Sigmoid colon (tissue), 7 donors: ENCODE results near the gene MACF1. TPM values are rescaled to one million over a fixed set of nuclear protein-coding genes. Genes with fewer than 3 reads are reported as not detected.

Experiments
- DNase-seq: peaks from one replicate; pipeline ENCODE4 v3.0.0-alpha.2; 2019
- H3K27ac ChIP-seq, 4 donors: fragments of 200-600 bp; sonication (generic); one replicate each; pipeline ENCODE4 v1.5.1; 2016 to 2019; ENCODE audit warnings: mild to moderate bottlenecking in 1 of 4
- H3K27me3 ChIP-seq, 3 donors: fragments of 200-600 bp; sonication (generic); one replicate each; pipeline ENCODE4 v1.5.1; 2019; ENCODE audit warnings: mild to moderate bottlenecking in 1 of 3
- H3K36me3 ChIP-seq, 4 donors: fragments of 200-600 bp; sonication (generic); one replicate each; pipeline ENCODE4 v1.5.1; 2016 to 2019
- H3K4me1 ChIP-seq, 4 donors: fragments of 200-600 bp; sonication (generic); one replicate each; pipeline ENCODE4 v1.5.1; 2017 to 2019
- H3K4me3 ChIP-seq, 4 donors: fragments of 200-600 bp; sonication (generic); one replicate each; pipeline ENCODE4 v1.5.1; 2017 to 2019; ENCODE audit warnings: mild to moderate bottlenecking in 2 of 4, moderate library complexity in 1 of 4
- H3K9me3 ChIP-seq, 4 donors: fragments of 200-600 bp in 3 of 4; sonication (generic) in 3 of 4; one replicate each; pipeline versions ENCODE4 v1.5.1 to v1.6.1; 2013 to 2019
- CTCF ChIP-seq, 4 experiments: fragments of 450-650 bp in 3 of 4; fragments of 200-600 bp in 1 of 4; IDR thresholded peaks; one replicate each; pipeline ENCODE4 v1.5.1; 2016 to 2019; ENCODE audit warnings: antibody characterized with exemption in 4 of 4, mild to moderate bottlenecking in 3 of 4, moderate library complexity in 2 of 4
- EP300 ChIP-seq, 4 donors: sonication (generic); formaldehyde crosslinking; IDR thresholded peaks; one replicate each; pipeline ENCODE4 v1.6.1; 2017; ENCODE audit warnings: antibody characterized with exemption in 4 of 4
- POLR2A ChIP-seq, 2 donors: fragments of 450-650 bp; IDR thresholded peaks; one replicate each; pipeline ENCODE4 v1.6.1; 2016; ENCODE audit warnings: antibody characterized with exemption in 2 of 2, mild to moderate bottlenecking in 2 of 2, moderate library complexity in 2 of 2
- POLR2AphosphoS5 ChIP-seq, 4 donors: sonication (generic); formaldehyde crosslinking; IDR thresholded peaks; one replicate each; pipeline ENCODE4 v1.6.1; 2017; ENCODE audit warnings: antibody characterized with exemption in 4 of 4
- WGBS, 2 donors: extraction: QIAGEN DNeasy Blood & Tissue Kit; methylation state at CpG; one replicate each; pipeline ENCODE4 v1.1.7; 2013; 5-methylcytosine and 5-hydroxymethylcytosine counted together
- intact Hi-C: fragments of 100-400 bp; cut with DNase I; formaldehyde crosslinking; loops from one replicate; pipeline ENCODE4 v1.15.1; 2023
- polyA plus RNA-seq, 3 donors: library from polyadenylated mRNA; stranded (reverse); fragments of 200-250 nt; gene quantifications; one replicate each; pipeline ENCODE4 v1.2.3, GENCODE V29; 2013
- total RNA-seq, 4 donors: library from RNA; depleted of rRNA; stranded (reverse); fragments of >200 nt; gene quantifications; one replicate each; pipeline ENCODE4 v1.1.0, GENCODE V29; 2016
- donor health status: healthy with polysubstance abuse.
- donor health status: Bipolar disorder and iron deficiency.
- donor health status: healthy.

The MACF1 gene
- total and polyA plus RNA-seq, 7 donors: 16.0 to 657 (median 292) TPM

DNA sequence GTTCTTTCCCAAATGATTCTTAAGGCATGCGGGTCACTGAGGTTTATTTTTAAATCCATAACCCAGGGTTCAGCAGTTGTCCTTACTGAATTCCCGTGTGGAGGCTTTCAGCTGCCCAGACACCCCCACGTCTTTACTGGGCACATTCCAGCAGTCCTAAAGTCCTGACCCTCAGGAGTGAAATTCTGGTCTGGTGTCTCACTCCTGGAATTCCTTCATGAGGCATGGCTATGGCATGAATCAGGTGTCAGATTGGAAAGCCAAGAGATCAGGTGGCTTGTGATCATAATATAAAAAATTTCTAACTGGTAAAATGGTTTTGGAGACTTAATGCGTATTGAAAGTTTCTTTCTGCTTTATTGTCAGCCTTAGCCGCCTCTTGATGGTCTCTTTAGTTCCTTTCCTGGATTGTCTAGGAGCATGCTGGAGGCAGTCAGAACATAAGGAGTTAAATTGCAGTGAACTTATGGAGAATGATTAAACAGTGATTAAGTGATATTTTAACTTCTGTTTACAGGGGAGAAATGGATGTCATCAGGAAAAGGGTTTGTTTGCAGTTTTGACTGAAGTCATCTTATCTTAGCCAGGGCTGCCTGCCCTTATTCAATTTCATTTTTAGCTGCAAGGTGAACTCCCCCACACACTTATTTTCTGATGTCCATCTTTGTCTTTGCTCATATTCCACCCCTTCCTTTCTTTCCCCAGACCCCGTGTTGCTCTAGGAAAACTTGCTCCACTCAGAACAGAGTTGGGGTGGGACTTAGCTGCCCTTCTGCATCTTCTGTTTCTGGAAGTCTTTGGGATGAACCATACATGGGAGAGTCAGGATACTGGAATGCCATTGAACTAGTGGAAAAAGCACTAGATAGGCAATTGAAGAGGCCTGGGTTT, 25.7 kb upstream of the MACF1 start:
- Histone ChIP-seq H3K27ac (peak overlapping the region; percentile 56 to 85 (median 80)), H3K4me1 (peaks cover 0 to 72% (median 61%) of the 10 kb centered on the region in 4 donors), H3K36me3 (no peaks in the 10 kb centered on the region), H3K9me3 (no peaks in the 10 kb centered on the region), H3K4me3 (no peak overlapping the region), H3K27me3 (no peaks in the 10 kb centered on the region)
- 63 to 74% methylated on average over 6 of the region's 6 CpGs for WGBS, 2 donors
- DNase-seq: no peak
- intact Hi-C loops: no loop called here
- no peak for TF ChIP-seq CTCF (IDR thresholded peaks at IDR 0.05)
- peak in 1 of 4 donors; percentile 29 for TF ChIP-seq POLR2AphosphoS5 (IDR thresholded peaks at IDR 0.05)

- no peaks in the 10 kb centered on the region for H3K36me3 ChIP-seq
- no peak overlapping the region for H3K4me3 ChIP-seq
- peak overlapping the region in 2 of 4 donors; percentile 77 to 84 for H3K27ac ChIP-seq
- WGBS, 2 donors: 59 to 63% methylated on average over 3 of the region's 3 CpGs
- H3K27me3 ChIP-seq: no peaks in the 10 kb centered on the region
- no peaks in the 10 kb centered on the region for H3K9me3 ChIP-seq
- peaks cover 0 to 71% (median 62%) of the 10 kb centered on the region in 4 donors for H3K4me1 ChIP-seq
- DNase-seq: no peak
- TF ChIP-seq CTCF (IDR thresholded peaks at IDR 0.05): no peak
- TF ChIP-seq POLR2A (IDR thresholded peaks at IDR 0.05): no peak
- TF ChIP-seq POLR2AphosphoS5 (IDR thresholded peaks at IDR 0.05): no peak
- TF ChIP-seq EP300 (IDR thresholded peaks at IDR 0.05): no peak
- intact Hi-C loops: no loop called here
Observed at GRCh38 chr1:39181311-39181710, 23.2 kb upstream of the MACF1 start.

GRCh38 chr1:39182804-39183203, 21.7 kb upstream of the MACF1 start:
- DNase-seq: no peak
- H3K27me3 ChIP-seq: no peaks in the 10 kb centered on the region
- no peaks in the 10 kb centered on the region for H3K36me3 ChIP-seq
- WGBS, 2 donors: 95 to 98% methylated on average over 2 of the region's 2 CpGs
- no peaks in the 10 kb centered on the region for H3K9me3 ChIP-seq
- TF ChIP-seq POLR2AphosphoS5 (IDR thresholded peaks at IDR 0.05) (no peak), POLR2A (IDR thresholded peaks at IDR 0.05) (no peak), CTCF (IDR thresholded peaks at IDR 0.05) (no peak), EP300 (IDR thresholded peaks at IDR 0.05) (no peak)
- no peak overlapping the region for H3K4me3 ChIP-seq
- peak overlapping the region in 2 of 4 donors; percentile 73 to 95 for H3K27ac ChIP-seq
- intact Hi-C loops: no loop called here
- peaks cover 0 to 63% (median 55%) of the 10 kb centered on the region in 4 donors for H3K4me1 ChIP-seq

GRCh38 chr1:39183503-39184353, 20.8 kb upstream of the MACF1 start:
- no peak for DNase-seq
- WGBS, 2 donors: 65 to 74% methylated on average over 4 of the region's 4 CpGs

More at GRCh38 chr1:39183503-39184353, 20.8 kb upstream of the MACF1 start:
- TF ChIP-seq CTCF (IDR thresholded peaks at IDR 0.05) (peak in 2 of 4 experiments; percentile 19 to 23), POLR2AphosphoS5 (IDR thresholded peaks at IDR 0.05) (peak in 2 of 4 donors; percentile 27 to 36), POLR2A (IDR thresholded peaks at IDR 0.05) (no peak)
- intact Hi-C loops: no loop called here
- H3K4me3 ChIP-seq: no peak overlapping the region
- H3K27ac ChIP-seq: peak overlapping the region; percentile 60 to 95 (median 68)
- no peaks in the 10 kb centered on the region for H3K36me3 ChIP-seq
- H3K4me1 ChIP-seq: peaks cover 0 to 56% (median 48%) of the 10 kb centered on the region in 4 donors
- no peaks in the 10 kb centered on the region for H3K9me3 ChIP-seq
- H3K27me3 ChIP-seq: no peaks in the 10 kb centered on the region
